SJCRH30 (cell line): ENCODE results near the gene MEGF11. TPM values are rescaled to one million over a fixed set of nuclear protein-coding genes. Genes with fewer than 3 reads are reported as not detected.

Experiments used
- DNase-seq, 2 experiments: peaks; one replicate each; pipeline ENCODE4 v3.0.0-alpha.2; 2015 to 2020
- H3K27ac ChIP-seq: fragments of 250-450 bp; sonication (Bioruptor Pico); 2 replicates; pipeline ENCODE4 v1.5.1; 2020; ENCODE audit warnings: mild to moderate bottlenecking, moderate library complexity
- H3K27me3 ChIP-seq: fragments of 250-450 bp; sonication (Bioruptor Pico); 2 replicates; pipeline ENCODE4 v1.5.1; 2020; ENCODE audit warnings: mild to moderate bottlenecking, moderate library complexity
- H3K36me3 ChIP-seq: fragments of 250-450 bp; sonication (Bioruptor Pico); 2 replicates; pipeline ENCODE4 v1.5.1; 2020; ENCODE audit warnings: mild to moderate bottlenecking, moderate library complexity
- H3K4me1 ChIP-seq: fragments of 250-450 bp; sonication (Bioruptor Pico); 2 replicates; pipeline ENCODE4 v1.5.1; 2020; ENCODE audit warnings: mild to moderate bottlenecking, moderate library complexity
- H3K4me3 ChIP-seq: fragments of 250-450 bp; sonication (Bioruptor Pico); 2 replicates; pipeline ENCODE4 v1.5.1; 2020; ENCODE audit warnings: mild to moderate bottlenecking, moderate library complexity
- H3K9me3 ChIP-seq: fragments of 250-450 bp; sonication (Bioruptor Pico); replicated peaks from 2 replicates; pipeline ENCODE4 v1.5.1; 2020; ENCODE audit warnings: mild to moderate bottlenecking, moderate library complexity
- total RNA-seq: library from RNA; depleted of rRNA; stranded (reverse); fragments of >200 nt; shearing (Covaris generic); gene quantifications from 2 replicates; pipeline ENCODE4 v1.2.3, GENCODE V29; 2014

MEGF11 gene
- total RNA-seq, 1 experiment from 2014 or later: 8.7 TPM

- Histone ChIP-seq H3K27ac (no peak overlapping the region), H3K9me3 (no peaks in the 10 kb centered on the region), H3K4me1 (no peaks in the 10 kb centered on the region), H3K36me3 (no peaks in the 10 kb centered on the region), H3K4me3 (no peak overlapping the region), H3K27me3 (no peaks in the 10 kb centered on the region)
- DNase-seq: no peak
Measured at GRCh38 chr15:66071160-66071920, 182.2 kb downstream of the MEGF11 start.

GRCh38 chr15:66070220-66070934, 183.2 kb downstream of the MEGF11 start:
- H3K36me3 ChIP-seq: no peaks in the 10 kb centered on the region
- H3K27me3 ChIP-seq: no peaks in the 10 kb centered on the region
- no peak overlapping the region for H3K4me3 ChIP-seq
- no peak overlapping the region for H3K27ac ChIP-seq
- no peaks in the 10 kb centered on the region for H3K9me3 ChIP-seq
- no peaks in the 10 kb centered on the region for H3K4me1 ChIP-seq
- DNase-seq: no peak

GRCh38 chr15:66069751-66070150, 183.8 kb downstream of the MEGF11 start:
- no peak overlapping the region for H3K4me3 ChIP-seq
- no peaks in the 10 kb centered on the region for H3K9me3 ChIP-seq
- H3K4me1 ChIP-seq: no peaks in the 10 kb centered on the region
- no peak for DNase-seq
- H3K27ac ChIP-seq: no peak overlapping the region
- H3K27me3 ChIP-seq: no peaks in the 10 kb centered on the region
- no peaks in the 10 kb centered on the region for H3K36me3 ChIP-seq

- H3K27me3 ChIP-seq: no peaks in the 10 kb centered on the region
- H3K9me3 ChIP-seq: no peaks in the 10 kb centered on the region
- H3K4me3 ChIP-seq: no peak overlapping the region
- no peaks in the 10 kb centered on the region for H3K4me1 ChIP-seq
- no peak for DNase-seq
- H3K27ac ChIP-seq: no peak overlapping the region
- H3K36me3 ChIP-seq: no peaks in the 10 kb centered on the region
Measured at GRCh38 chr15:66068801-66069200, 184.7 kb downstream of the MEGF11 start.

GRCh38 chr15:66067687-66068086, 185.9 kb downstream of the MEGF11 start:
- H3K27me3 ChIP-seq: no peaks in the 10 kb centered on the region
- DNase-seq: no peak
- H3K27ac ChIP-seq: no peak overlapping the region

GRCh38 chr15:66066481-66066880, 187.1 kb downstream of the MEGF11 start:
- DNase-seq: peak in 1 of 2 experiments; percentile 27
- H3K36me3 ChIP-seq: no peaks in the 10 kb centered on the region
- no peak overlapping the region for H3K27ac ChIP-seq
- no peaks in the 10 kb centered on the region for H3K4me1 ChIP-seq
- H3K4me3 ChIP-seq: no peak overlapping the region
- no peaks in the 10 kb centered on the region for H3K27me3 ChIP-seq
- no peaks in the 10 kb centered on the region for H3K9me3 ChIP-seq

More at GRCh38 chr15:66067687-66068086, 185.9 kb downstream of the MEGF11 start:
- Histone ChIP-seq H3K4me1 (no peaks in the 10 kb centered on the region), H3K4me3 (no peak overlapping the region), H3K9me3 (no peaks in the 10 kb centered on the region), H3K36me3 (no peaks in the 10 kb centered on the region)

- Histone ChIP-seq H3K4me1 (no peaks in the 10 kb centered on the region), H3K4me3 (no peak overlapping the region), H3K27me3 (no peaks in the 10 kb centered on the region), H3K27ac (no peak overlapping the region), H3K9me3 (no peaks in the 10 kb centered on the region), H3K36me3 (no peaks in the 10 kb centered on the region)
- no peak for DNase-seq
Measured at GRCh38 chr15:66066005-66066404, 187.5 kb downstream of the MEGF11 start.

- H3K27me3 ChIP-seq: no peaks in the 10 kb centered on the region
- no peak overlapping the region for H3K4me3 ChIP-seq
- H3K27ac ChIP-seq: no peak overlapping the region
- no peaks in the 10 kb centered on the region for H3K9me3 ChIP-seq
- H3K36me3 ChIP-seq: no peaks in the 10 kb centered on the region
- no peaks in the 10 kb centered on the region for H3K4me1 ChIP-seq
- DNase-seq: no peak
Measured at GRCh38 chr15:66065325-66065724, 188.2 kb downstream of the MEGF11 start.

- H3K36me3 ChIP-seq: no peaks in the 10 kb centered on the region
- H3K9me3 ChIP-seq: no peaks in the 10 kb centered on the region
- DNase-seq: no peak
- no peaks in the 10 kb centered on the region for H3K4me1 ChIP-seq
- H3K4me3 ChIP-seq: no peak overlapping the region
- H3K27ac ChIP-seq: no peak overlapping the region
- H3K27me3 ChIP-seq: no peaks in the 10 kb centered on the region
Measured at GRCh38 chr15:66063147-66063546, 190.4 kb downstream of the MEGF11 start.

- H3K4me1 ChIP-seq: no peaks in the 10 kb centered on the region
- no peak overlapping the region for H3K27ac ChIP-seq
- no peak overlapping the region for H3K4me3 ChIP-seq
- no peaks in the 10 kb centered on the region for H3K9me3 ChIP-seq
- no peaks in the 10 kb centered on the region for H3K36me3 ChIP-seq
- DNase-seq: no peak
- H3K27me3 ChIP-seq: no peaks in the 10 kb centered on the region
Measured at GRCh38 chr15:66057089-66057488, 196.5 kb downstream of the MEGF11 start.

GRCh38 chr15:66053991-66054390, 199.6 kb downstream of the MEGF11 start:
- no peak overlapping the region for H3K4me3 ChIP-seq
- H3K27me3 ChIP-seq: no peaks in the 10 kb centered on the region
- H3K27ac ChIP-seq: no peak overlapping the region
- DNase-seq: no peak
- no peaks in the 10 kb centered on the region for H3K4me1 ChIP-seq
- H3K36me3 ChIP-seq: no peaks in the 10 kb centered on the region
- H3K9me3 ChIP-seq: no peaks in the 10 kb centered on the region

- H3K9me3 ChIP-seq: no peaks in the 10 kb centered on the region
- no peaks in the 10 kb centered on the region for H3K4me1 ChIP-seq
- no peaks in the 10 kb centered on the region for H3K27me3 ChIP-seq
- H3K36me3 ChIP-seq: no peaks in the 10 kb centered on the region
- H3K27ac ChIP-seq: no peak overlapping the region
- no peak for DNase-seq
- no peak overlapping the region for H3K4me3 ChIP-seq
Measured at GRCh38 chr15:66051833-66052232, 201.7 kb downstream of the MEGF11 start.

GRCh38 chr15:66050264-66050663, 203.3 kb downstream of the MEGF11 start:
- no peaks in the 10 kb centered on the region for H3K27me3 ChIP-seq
- no peak overlapping the region for H3K27ac ChIP-seq
- no peaks in the 10 kb centered on the region for H3K36me3 ChIP-seq
- no peaks in the 10 kb centered on the region for H3K9me3 ChIP-seq
- no peaks in the 10 kb centered on the region for H3K4me1 ChIP-seq
- H3K4me3 ChIP-seq: no peak overlapping the region
- DNase-seq: no peak

GRCh38 chr15:66049353-66049752, 204.2 kb downstream of the MEGF11 start:
- Histone ChIP-seq H3K9me3 (no peaks in the 10 kb centered on the region), H3K27ac (no peak overlapping the region), H3K27me3 (no peaks in the 10 kb centered on the region), H3K4me3 (no peak overlapping the region), H3K4me1 (no peaks in the 10 kb centered on the region), H3K36me3 (no peaks in the 10 kb centered on the region)
- no peak for DNase-seq

GRCh38 chr15:66047321-66048024, 206.1 kb downstream of the MEGF11 start:
- no peak for DNase-seq
- Histone ChIP-seq H3K27me3 (no peaks in the 10 kb centered on the region), H3K4me1 (no peaks in the 10 kb centered on the region), H3K9me3 (no peaks in the 10 kb centered on the region), H3K27ac (no peak overlapping the region), H3K36me3 (no peaks in the 10 kb centered on the region), H3K4me3 (no peak overlapping the region)
